HG03439 (cell line): ENCODE measurements around the gene OR10C1.
"Not testable (repeated sequence)": the region's sequence is repeated elsewhere in the genome, so short reads cannot be mapped to it uniquely, and the experiment has no call there.

ENCODE experiments used
- ATAC-seq: cut with Tn5 transposase; IDR thresholded peaks from one replicate; pipeline ENCODE4 v1.9.1; 2021; ENCODE audit warnings: mild to moderate bottlenecking, moderate library complexity; ENCODE audit not compliant: unreplicated experiment

OR10C1 gene

GRCh38 chr6:29439006-29439405 is at the start of gene OR10C1:
Gene OR10C1 (plus strand): TSS chr6:29439306. CDS start chr6:29440016, 710 bp downstream.
- ATAC-seq = no peak

DNA sequence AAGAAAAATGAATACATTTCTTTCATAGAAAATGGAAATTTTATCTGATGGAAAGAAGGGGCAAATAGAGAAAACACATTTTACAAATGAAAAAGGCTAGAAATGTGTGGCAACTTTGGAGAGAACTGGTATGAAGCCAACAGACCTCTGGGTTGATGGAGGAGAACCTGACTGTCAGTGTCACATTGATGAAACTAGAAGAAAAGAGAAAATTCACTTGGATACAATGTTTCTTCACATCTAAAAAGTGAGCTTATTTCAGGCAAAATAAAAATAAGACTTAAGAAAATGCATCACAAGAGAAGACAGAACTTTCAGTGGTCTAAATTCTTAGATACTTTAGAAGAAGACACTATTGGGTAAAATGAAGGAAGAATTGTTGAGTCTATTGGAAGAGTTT is 43.8 kb upstream of the OR10C1 start, which contains the start of gene OR12D2:
Gene OR12D2 (plus strand): TSS at position 301 of the 400 bp plus-strand sequence. CDS start 1,069 bp downstream, outside the sequence.
- ATAC-seq = no peak

GRCh38 chr6:29399525-29399924 is 39.6 kb upstream of the OR10C1 start:
- no peak for ATAC-seq

GRCh38 chr6:29403801-29404200 is 35.3 kb upstream of the OR10C1 start:
- ATAC-seq = no peak

- ATAC-seq = no peak
These were observed 24.5 kb upstream of the OR10C1 start, which contains the start of gene OR12D1 for GRCh38 chr6:29414588-29414987. Gene OR12D1 (plus strand): TSS chr6:29414928.

DNA sequence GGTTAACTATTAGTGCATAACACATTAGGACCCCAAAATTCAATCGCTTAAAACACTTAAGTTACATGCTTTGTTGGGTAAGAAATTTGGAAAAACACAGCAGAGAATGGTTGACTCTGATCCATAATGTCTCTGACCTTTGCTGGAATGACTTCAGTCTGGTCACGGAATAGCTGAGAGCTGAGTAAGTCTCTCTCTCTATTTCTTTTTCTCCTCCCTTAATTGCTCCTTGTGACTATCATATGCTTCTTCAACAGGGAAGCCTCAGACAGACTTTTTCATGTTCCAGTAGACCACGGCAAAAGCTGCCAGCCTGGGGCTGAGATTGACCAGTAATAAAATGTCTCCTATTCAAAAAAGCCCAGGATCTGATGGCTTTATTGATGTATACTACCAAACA is 19.6 kb upstream of the OR10C1 start:
- no peak for ATAC-seq

- no peak for ATAC-seq
These were observed 14.9 kb upstream of the OR10C1 start for GRCh38 chr6:29424168-29424567.

DNA sequence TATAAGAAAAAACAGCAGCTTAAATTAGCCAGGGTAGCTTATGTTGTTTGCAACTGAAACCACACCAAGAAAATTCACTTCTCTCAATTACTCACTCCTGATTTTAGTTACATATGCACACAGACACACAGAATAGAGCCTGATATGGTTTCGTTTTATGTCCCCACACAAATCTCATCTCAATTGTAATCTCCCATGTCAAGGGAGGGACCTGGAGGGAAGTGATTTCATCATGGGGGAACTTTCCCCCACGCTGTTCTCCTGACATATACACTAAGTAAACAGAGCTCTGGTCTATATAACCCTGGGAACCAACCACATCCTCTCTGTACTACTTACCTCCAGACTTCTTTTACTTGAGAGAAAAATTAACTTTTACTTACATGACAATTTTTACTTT is 14.5 kb upstream of the OR10C1 start:
- ATAC-seq = no peak

GRCh38 chr6:29425075-29425474 is 14.0 kb upstream of the OR10C1 start:
- ATAC-seq = no peak

DNA sequence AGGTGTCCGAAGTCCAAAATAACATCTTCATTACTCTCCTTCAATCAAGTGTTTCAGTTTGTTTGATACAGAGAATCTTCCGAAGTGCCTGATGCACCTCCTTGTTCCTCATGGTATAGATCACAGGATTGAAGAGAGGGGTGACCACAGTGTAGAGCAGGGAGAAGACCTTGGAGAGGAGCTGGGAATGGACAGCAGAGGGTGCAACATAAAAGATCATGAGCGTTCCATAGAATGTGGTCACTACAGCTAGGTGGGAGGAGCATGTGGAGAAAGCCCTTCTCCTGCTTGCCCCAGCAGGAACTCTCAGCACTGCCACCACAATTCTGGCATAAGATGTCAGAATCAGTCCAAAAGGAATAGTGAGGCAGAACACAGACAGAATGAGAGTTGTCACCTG is 12.5 kb upstream of the OR10C1 start:
- no peak for ATAC-seq

DNA sequence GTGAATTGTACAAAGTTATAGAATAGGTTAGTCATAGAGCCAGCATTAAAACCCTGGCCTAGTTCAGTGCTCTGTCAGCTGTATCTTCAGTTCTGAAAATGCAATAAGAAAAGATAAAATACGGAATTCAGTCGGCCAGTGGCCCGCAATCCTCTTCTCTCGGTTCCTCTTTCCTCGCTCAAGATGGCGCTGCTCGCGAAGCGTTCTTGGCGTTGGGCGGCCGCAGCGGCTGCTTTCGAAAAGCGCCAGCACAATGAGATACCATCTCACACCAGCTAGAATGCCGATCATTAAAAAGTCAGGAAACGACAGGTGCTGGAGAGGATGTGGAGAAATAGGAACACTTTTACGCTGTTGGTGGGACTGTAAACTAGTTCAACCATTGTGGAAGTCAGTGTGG is 2.4 kb upstream of the OR10C1 start:
- not testable (repeated sequence) for ATAC-seq

DNA sequence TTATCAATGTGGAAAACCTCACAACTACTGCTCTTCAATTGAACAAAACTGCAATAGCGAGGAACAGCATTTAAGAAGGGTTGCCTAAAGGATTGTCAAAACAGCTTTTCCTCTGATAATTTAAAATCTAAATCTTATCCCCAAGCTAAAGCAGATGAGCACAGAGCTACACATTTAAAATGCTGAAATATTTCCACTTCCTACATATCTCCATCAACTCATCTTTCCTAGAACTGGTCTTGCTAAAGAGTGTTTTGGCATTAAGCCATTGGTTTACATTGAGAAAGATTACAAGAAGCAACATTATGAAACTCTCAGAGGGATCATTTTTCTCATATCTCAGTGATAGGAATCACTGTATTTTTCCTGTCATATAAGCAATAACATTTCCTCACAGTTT is 3.6 kb downstream of the OR10C1 start:
- ATAC-seq = no peak

DNA sequence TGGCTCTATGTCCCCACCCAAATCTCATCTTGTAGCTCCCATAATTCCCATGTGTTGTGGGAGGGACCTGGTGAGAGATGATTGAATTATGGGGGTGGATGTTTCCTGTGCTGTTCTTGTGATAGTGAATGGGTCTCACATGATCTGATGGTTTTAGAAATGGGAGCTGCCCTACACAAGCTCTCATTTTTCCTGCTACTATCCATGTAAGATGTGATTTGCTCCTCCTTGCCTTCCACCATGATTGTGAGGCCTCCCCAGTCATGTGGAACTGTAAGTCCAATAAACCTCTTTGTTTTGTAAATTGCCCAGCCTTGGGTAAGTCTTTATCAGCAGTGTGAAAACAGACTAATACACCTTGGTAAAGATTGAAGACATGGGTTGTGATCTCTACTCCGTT is 4.9 kb downstream of the OR10C1 start:
- not testable (repeated sequence) for ATAC-seq

DNA sequence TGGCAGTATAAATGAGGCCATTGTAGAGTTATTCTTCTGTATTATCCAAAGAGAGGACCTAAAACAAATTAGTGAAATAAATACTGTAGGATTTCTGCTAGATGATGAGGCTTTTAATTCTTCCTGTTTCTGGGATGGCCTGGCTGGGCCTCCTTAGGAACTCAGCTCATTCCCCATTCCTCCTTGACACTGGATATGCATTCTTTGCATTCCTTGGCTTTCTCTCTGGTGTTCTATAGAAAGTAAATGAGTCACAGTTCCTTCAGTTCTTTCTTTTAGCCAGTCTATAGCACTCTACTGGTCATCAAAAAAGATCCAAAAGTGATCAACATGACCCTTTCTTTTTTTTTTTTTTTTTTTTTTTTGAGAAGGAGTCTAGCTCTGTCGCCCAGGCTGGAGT is 8.6 kb downstream of the OR10C1 start:
- ATAC-seq = no peak

DNA sequence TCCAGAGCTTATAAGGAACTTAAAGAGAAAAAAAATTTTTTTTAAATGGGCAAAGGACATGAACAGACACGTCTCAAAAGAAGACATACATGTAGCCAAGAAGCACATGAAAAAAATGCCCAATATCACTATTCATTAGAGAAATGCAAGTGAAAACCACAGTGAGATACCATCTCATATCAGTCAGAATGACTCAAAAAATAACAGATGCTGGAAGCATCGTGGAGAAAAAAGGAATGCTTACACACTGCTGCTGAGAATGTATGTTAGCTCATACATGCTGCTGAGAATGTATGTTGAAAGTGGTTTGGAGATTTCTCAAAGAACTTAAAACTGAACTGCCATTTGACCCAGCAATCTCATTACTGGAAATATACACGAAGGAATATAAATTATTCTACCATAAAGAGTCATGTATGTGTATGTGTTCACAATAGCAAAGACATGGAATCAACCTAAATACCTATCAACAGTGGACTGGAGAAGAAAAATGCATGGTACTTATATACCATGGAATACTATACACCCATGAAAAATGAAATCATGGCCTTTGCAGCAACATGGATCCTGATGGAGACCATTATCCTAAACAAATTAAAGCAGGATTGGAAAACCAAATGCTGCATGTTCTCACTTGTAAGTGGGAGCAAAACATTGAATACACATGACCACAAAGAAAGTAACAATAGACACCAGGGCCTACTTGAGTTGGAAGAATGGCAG is 12.5 kb downstream of the OR10C1 start:
- no peak for ATAC-seq

DNA sequence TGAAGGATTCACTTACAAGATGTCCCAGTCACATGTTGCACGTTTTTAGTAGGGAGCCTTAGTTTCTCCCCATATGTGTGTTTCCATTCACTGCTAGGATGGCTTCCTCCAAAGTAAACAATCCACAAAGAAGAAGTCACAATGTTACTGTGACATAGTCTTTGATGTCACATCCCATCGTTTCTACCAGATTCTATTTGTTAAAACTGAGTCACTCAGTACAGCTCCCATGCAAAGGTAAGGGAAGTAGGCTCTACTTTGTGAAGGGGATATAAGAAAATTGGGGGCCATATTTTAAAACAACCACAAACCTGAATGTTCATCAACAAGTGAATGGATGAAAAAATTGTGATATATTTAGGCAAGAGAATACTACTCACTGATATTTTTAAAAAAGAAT is 17.9 kb downstream of the OR10C1 start, which contains the start of the genes OR11A1 and OR2H1:
Gene OR11A1 (minus strand): TSS at position 101 of the 400 bp plus-strand sequence. CDS start 29,430 bp downstream, outside the sequence.
Gene OR2H1 (plus strand): TSS at position 185 of the 400 bp plus-strand sequence. CDS start 4,615 bp downstream, outside the sequence.
- ATAC-seq = no peak

- ATAC-seq = no peak
These were observed 22.1 kb downstream of the OR10C1 start for GRCh38 chr6:29461021-29461814.

GRCh38 chr6:29462022-29462421 is 22.9 kb downstream of the OR10C1 start:
- no peak for ATAC-seq

DNA sequence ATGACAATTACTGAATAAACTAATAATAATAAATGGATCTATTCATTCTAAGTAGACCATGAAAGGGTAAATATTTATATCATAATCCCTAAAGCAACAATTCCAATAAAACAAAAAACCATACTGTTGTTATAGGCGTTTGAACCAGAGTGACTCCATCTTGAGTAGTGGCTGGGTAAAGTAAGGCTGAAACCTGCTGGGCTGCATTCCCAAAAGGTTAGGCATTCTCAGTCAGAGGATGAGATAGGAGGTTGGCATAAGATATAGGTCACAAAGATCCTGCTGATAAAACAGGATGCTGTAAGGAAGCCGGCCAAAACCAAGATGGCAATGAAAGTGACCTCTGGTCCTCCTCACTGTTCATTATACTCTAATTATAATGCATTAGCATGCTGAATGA is 26.2 kb downstream of the OR10C1 start:
- ATAC-seq = no peak

GRCh38 chr6:29465801-29466200 is 26.7 kb downstream of the OR10C1 start:
- ATAC-seq = no peak

DNA sequence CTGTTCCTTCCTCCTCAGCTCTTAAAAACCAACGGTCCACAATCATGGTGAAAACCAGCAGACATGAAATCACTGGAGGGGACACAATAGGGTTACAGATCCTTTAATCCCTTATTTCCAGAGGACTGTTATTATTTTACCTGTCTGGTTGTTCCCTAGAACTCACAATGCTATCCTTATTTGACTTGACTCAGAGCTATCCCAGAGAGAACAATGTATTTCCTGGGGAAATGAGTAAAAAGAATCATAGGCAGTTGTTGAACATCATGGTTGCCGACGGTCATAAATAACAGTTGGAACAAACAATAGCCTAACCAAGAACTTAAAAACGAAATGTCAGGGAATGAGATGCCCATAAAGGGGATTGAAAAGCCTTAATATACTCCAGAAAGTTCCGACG is 27.1 kb downstream of the OR10C1 start:
- no peak for ATAC-seq

DNA sequence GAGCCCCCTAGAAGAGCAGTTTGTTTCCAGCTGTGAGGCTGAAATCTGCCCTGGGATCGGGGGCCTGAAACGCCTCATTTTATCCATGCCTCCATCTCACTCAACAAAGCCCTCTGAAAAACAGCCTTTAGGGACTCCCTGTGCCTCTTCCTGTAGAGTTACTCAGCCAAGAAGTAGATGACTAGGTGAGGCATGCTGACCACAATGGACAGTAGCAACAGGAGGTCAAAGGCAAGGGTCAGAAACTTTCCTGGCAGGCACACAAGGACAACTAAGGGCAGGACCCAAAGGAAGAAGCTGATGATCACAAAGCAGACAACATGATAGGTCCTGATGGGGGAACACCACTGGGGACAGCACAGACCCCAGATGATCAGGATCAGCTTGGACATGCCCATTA is 35.9 kb downstream of the OR10C1 start:
- ATAC-seq = no peak
